Glomerular visceral epithelial cell (primary cell): ENCODE measurements around the gene VWF.
"Not testable (repeated sequence)": the region's sequence is repeated elsewhere in the genome, so short reads cannot be mapped to it uniquely, and the experiment has no call there.

Experiments used
- DNase-seq: peaks from one replicate; pipeline ENCODE4 v3.0.0-alpha.2; 2016; ENCODE audit errors: extremely low spot score

The VWF gene

DNA sequence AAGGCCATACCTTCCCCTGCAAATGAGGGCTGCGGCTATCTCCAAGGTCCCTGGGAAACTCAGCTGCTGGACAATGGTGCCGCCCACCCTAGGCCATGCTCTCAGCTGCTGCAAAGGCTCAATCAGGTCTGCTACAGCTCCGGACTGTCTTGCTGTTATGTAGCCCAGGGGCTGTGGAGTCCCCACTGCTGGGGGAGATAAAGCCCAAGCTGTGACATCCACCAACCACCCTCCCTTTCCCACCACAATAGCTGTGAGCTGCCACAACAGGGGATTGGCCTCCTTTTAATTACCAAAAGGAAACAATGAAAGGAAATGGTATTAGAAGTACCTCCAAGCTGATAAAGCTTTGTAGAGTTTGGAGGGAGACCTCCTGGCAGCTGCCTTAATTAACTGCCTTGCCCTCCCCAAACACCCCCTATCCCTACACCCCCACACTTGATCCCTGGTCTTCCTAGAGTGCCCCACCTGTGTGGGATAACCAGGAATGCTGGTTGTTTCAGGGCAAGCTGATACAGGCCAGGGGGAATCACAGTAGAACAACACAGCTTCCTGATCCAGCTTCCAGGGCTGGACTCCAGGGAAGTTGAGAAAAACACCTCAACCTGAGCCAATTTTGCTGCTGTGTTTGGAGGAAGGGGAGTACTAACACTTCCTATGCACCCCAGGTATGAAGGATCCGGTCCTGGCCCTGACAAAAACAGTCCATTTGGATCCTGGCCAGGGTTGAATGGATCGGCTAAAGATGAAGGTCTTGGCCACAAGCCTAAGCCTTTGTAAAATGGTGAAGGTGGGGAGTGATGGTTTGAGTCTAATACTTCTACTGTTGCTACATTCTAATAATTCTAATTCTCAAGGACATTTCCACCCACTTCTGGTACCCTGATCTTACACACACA is at the start of gene VWF:
Gene VWF (minus strand): TSS at position 260 of the 899 bp plus-strand sequence. CDS start 1,474 bp downstream, outside the sequence.
- DNase-seq, result no peak

DNA sequence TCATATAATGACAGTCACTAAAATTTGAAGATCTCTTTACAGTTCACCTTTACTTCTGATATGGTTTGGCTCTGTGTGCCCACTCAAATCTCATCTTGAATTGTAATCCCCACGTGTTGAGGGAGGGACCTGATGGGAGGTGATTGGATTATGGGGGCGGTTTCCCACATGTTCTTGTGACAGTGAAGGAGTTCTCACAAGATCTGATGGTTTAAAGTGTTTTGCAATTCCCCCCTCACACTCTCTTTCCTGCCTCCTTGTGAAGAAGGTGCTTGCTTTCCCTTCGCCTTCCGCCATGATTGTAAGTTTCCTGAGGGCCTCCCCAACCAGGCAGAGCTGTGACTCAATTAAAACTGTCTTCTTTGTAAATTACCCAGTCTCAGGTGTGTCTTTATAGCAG is 48.4 kb upstream of the VWF start:
- no peak for DNase-seq

DNA sequence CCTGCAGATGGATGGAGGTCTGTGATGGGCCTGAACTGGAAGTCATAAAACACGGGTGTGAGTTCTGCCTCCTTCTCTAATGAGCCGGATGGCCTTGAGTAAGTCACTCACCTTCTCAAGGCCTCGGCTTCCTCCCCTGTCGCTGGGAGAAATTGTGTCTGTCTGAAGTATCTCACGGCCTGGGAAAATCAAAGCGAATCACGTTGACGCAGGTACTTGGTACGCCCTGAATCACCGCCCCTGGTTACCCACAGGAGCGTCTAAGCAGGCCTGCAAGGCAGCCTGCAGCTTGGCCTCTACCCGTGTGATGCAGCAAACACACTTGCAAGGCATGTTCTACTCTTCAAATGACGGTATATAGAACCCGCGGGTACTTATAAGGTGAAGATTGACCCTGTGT is 47.6 kb upstream of the VWF start:
- DNase-seq, result no peak

DNA sequence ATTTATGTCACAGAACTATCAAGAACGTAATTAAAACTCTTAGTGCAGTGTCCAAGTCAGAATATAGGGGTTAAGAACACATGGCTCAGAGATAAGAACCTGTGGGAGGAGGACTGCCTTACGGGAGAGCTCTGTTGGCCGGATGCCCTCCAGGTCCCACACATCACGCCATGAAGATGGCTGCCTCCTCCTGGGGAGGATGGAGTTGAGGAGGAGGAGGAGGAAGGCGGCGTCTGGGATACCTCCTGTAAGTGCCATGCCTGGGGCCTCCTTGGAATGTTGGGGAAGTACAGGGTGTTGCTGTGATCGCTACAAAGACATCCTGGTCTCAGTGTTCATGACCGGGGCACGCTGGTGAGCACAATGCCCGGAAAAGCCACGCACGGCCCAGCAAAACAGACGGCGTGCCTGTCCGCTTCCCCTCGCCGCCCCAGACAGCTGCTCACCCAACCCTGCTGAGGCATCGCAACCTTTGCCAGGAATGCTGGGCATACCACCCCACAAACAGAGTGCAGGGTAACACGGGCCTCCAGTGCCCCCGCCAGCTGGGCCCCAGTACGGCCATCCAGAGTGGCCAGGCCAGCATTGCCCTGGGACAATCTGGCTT is 47.0 kb upstream of the VWF start:
- DNase-seq, result no peak

DNA sequence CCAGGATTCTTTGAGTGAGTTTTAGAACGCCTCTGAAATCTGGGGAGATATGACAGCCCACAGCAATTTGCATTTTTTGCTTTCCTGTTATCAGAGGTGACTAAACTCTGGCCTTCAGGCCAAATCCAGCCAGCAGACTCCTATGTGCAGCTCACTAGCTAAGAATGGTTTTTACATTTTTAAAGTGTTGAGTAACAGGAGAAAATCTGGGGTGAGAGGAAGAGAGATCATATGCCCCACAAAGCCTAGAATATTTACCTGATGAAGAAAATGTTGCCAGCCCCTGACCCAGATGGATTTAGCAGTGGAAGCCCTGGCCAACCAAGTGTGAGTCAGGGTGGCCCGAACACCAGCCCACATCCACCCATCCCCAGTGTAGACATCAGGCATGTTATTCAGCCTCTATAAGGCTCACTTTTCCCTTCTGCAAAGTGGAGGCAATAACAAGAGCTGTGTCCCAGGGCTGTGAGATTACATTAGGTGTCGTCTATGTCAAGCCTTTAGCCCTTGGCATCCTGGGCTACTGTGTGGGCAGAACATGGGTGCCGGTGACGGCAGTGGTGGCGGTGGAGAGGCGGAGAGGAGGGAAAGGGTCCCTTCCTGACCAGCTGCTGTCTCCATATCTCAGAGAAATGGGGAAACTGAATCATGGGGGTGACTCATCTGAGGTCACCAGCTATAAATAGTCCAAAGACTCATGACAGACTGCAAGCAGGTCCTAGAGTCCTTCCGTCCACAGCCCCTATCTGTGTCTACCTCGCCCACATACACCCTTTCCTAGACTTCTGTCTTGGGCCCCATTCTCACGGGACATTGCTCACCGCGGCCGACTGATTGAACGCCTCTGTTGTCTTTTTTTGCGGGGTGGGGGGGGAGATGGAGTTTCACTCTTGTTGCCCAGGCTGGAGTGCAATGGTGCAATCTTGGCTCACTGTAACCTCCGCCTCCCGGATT is 43.1 kb upstream of the VWF start:
- peak; percentile 90 for DNase-seq

DNA sequence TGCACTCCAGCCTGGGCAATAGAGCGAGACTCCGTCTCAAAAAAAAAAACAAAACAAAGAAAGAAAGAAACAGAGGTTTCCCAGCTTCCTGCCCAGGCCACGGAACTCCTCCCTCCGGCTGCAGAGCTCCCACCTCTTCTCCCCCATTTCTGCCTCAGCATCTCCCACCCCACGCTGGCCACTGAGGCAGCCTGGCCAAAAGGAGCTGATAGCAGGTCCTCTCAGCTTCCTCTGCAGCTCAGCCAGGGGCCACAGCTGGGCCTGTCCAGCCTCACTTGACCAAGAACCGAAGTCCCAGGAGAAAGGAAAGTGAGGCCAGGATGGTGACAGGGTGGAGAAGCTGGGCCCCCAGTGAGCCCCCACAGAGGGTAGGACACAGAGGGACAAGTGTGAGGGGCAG is 42.3 kb upstream of the VWF start:
- DNase-seq, result no peak

DNA sequence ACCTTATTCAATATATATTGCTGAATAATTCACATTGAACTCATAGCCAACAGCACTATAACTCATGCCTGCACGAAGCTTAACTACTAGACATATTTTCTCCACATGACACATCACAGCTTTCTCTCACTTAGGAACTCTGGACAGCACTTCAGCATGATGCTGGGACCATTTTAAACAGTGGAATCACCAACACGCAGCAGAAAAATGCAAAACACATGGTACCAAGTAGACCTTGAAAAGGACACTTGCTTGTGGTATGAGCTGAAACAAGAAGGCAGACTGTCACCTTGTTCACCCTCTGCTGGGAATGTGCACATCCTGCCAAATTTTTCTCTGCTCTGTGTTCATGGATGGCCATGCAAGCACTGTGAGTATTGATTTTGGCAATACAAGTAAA is 40.9 kb upstream of the VWF start:
- no peak for DNase-seq

DNA sequence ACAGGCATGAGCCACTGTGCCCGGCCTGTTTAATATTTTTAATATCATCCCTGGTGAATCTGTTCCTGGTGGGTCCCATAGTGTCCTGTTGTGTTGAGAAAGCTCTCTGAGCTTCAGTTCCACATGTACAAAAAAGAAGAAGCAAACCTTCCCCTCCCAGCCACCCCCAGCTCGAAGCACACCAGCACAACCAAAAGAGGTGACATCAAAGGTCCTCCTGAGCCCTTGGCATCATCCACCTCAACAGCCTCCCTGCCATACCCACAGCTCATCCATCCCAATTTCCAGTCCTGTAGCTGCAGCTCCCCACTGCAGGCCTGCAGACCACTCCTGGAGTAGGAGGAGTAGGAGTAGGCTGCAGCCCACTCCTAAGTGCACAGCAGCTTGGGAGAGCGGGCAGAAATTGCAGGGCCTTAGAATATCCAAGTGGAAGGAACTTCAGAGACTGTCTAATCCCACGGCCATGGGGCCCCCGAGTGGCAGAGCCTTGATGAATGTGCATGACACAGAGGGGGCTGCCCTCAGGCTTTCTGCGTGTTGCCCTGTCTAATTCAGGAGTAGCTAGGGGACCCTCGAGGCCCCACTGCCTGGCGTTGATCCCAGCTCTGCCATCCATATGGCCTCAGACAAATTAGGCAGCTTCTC is 39.1 kb upstream of the VWF start:
- no peak for DNase-seq

DNA sequence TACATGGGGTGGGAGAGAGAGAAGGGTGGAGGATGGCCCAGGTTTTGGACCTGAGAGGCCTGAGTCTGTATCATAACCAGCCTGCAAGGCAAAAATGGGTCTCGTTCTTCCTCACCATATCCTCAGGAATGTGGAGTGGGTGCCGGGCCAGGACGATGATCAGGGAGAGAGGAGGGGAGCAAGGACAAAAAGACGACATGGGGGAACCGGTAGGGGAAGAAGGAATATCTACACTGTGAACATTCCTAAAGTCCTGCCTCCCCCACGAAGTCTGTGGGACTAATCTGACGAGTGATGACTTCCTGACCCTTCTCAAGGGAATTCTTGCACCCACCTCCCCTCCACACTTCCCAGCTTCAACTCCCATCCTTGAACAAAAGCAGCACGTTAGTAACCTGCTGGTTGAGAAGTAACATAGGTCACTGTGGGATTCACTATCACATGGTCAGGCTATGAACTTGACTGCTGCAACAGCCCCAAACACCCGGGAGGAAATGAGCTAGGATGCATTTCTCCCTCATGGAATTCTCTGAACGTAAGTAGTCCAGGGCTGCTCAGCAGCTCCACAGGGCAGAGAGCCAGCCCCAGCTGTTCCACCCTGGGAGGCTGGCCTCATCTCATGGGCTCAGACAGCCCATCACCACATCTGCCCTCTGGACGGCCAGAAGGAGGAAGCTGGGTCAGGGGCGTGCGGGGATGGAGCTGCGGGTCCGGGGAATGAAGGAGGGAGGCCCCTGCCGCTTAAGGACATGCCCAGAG is 36.8 kb upstream of the VWF start:
- no peak for DNase-seq

DNA sequence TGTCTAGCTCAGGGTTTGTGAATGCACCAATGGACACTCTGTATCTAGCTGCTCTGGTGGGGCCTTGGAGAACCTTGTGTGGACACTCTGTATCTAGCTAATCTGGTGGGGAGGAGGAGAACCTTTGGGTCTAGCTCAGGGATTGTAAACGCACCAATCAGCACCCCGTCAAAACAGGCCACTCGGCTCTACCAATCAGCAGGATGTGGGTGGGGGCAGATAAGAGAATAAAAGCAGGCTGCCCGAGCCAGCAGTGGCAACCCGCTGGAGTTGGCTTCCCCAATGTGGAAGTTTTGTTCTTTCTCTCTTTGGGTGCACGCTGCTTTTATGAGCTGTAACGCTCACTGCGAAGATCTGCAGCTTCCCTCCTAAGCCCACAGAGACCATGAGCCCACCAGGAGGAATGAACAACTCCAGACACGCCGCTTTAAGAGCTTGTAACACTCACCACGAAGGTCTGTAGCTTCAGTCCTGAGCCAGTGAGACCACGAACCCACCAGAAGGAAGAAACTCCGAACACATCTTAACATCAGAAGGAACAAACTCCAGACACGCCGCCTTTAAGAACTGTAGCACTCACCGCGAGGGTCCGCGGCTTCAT is 35.7 kb upstream of the VWF start:
- not testable (repeated sequence) for DNase-seq

DNA sequence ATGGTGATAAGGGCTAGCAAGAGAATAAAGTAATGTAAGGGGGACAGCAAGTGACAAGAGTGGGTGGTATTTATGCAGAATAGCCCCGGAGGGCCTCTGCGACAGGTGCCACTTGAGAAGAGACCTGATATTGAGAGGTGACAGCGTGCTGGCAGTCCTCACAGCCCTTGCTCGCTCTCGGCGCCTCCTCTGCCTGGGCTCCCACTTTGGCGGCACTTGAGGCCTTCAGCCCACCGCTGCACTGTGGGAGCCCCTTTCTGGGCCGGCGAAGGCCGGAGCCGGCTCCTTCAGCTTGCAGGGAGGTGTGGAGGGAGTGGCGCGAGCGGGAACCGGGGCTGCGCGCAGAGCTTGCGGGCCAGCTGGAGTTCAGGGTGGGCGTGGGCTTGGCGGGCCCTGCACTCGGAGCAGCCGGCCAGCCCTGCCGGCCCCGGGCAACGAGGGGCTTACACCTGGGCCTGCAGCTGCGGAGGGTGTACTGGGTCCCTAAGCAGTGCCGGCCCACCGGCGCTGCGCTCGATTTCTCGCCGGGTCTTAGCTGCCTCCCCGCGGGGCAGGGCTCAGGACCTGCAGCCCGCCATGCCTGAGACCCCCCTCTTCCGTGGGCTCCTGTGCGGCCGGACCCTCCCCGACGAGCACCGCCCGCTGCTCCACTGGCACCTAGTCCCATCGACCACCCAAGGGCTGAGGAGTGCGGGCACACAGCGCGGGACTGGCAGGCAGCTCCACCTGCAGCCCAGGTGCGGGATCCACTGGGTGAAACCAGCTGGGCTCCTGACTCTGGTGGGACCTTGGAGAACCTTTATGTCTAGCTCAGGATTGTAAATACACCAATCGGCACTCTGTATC is 34.9 kb upstream of the VWF start:
- not testable (repeated sequence) for DNase-seq

DNA sequence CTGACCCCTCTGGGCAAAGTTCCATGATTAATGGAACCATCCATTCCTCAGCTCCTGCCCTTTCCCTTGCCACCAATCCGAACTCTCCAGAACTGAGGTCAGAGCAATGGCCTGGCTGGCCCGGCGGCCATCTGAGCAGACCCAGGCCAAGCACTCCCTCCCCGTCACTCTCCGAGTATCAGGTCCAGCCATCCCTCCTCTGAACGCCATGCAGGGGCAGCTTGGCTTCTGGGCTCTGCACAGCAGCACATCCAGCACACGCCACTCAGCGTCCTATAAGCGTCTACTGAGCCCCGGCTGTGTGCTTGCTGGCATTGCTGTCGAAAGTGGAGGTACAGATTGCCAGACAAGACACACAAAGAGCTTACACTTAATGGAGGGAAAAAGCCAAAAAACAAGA is 34.3 kb upstream of the VWF start:
- DNase-seq, result no peak

DNA sequence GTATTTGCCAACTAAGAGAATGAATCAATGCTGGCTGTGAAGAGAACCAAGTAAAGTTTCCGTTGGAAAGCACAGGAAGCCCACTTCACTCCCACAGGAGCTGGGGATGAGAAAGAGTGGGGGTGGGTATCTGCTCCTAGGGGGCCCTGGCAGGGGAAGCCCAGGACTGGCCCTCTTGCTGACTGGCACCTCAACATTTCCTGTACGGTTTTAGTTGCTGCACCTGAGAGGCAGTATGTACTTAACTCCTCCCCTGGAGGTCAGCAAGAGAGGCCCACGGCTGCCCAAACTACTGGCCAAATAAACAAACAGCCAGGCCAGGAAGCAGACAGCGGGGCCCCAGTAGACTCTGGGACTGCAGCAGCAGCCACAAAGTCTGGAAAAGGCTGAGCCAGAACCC is 33.8 kb upstream of the VWF start:
- no peak for DNase-seq

DNA sequence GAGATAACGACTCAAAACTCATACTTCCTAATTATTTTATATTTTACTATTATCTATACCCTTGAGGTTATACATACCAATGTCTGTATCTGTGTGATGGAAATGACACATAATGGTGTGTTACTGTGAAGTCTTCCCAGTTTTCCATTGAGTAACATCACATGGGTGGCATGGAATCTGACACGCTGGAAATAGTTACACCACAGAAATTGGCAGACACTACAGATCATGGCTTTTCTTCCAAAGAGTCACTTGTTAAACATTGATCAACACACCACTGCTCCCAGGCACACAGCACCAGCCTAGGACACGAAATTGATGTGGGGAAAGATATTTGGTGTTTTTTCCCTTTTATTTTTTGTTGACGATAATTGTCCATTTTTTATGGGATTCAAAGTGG is 33.0 kb upstream of the VWF start:
- DNase-seq, result no peak

DNA sequence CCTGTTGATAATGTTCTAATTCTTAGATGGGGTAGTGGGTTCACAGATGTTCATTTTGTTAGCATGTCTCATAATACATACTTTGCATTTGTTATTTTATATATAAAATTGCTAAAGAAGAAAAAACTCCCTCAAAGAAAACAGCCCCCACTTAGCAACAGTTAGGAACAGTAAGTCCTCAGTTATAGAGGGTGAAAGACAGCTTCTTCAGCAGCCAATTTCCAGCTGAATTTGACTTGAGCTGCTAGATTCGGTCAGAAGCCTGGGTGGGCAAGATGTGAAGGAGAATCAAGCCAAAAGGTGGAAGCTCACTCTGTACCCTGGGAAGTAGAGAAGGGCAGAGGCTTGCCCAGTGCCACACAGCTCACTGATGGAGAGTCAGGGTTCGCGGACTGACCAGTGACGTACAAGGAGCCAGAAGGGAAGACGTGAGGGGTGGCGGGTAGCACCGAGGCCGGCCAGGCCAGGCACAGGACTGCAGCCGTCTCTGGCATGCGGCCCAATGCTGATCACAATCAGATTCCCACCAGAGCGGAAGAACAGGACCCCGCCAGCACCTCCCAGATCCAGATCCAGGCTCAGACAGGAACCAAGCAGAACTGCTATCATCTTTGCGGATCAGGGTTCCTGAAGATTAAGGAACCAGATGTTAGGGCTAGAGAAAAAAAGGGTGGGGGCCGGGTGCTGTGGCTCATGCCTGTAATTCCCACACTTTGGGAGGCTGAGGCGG is 30.4 kb upstream of the VWF start:
- DNase-seq, result no peak

DNA sequence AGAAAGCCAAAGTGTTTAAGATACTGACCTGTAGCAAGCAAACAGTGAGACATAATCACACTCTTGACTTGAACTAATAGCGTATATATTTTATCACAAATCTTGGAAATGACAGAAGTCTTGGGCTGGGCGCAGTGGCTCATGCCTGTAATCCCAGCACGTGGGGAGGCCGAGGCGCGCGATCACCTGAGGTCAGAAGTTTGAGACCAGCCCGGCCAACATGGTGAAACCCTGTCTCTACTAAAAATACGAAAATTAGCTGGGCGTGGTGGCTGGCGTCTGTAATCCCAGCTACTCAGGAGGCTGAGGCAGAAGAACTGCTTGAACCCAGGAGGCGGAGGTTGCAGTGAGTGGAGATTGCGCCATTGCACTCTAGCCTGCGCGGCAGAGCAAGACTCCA is 24.3 kb upstream of the VWF start:
- not testable (repeated sequence) for DNase-seq

DNA sequence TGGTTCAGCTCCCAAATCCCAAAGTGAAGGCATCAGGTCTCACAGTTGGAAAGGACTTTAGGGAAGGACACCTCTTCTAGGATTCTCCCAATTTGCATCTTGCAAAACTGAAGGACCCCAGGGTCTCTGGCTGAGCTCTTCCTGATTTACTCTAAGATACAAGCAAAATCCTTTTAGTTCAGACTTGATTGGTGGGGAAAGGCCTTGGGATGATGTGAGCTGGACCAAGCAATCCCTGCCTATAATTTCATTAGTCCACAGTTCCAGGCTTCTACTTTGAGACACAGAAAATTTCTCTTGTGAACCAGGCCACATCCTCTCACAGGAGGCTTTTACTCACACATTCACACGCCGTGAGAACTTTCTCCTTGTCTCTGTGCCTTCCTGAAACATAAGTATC is 23.6 kb upstream of the VWF start:
- no peak for DNase-seq

DNA sequence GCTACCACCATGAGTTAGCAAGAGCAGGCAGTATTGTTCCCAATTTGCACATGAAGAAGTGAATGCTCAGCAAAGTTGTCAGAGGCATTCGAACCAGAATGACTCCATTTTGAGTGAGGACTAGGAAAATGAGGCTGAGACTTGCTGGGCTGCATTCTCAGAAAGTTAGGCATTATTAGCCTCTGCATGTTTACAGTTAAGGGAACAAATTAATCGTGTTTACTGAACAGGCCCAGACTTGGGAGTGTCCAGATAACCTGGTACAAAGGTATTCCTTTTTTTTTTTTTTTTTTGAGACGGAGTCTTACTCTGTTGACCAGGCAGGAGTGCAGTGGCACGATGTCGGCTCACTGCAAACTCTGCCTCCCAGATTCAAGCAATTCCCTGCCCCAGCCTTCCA is 22.5 kb upstream of the VWF start:
- no peak for DNase-seq

DNA sequence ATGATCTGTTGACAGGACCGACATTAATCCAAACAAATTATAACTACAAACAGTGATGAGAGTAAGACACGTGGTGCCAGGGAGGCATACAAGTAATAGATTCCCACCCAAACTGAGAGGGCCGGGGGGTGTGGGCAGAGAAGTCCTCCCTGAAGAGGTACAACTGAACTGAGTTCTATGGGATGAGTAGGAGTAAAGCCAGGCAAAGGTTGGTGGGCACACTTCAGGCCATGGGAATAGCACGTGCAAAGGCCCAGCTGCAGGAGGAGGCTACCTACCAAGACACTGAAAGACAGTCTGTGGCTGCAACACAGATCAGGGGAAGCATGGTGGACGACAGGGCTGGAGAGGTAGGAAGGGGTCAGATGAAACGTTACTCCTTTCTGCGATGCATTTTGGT is 22.0 kb upstream of the VWF start:
- no peak for DNase-seq
